ENCODE data around the gene AHCYL1. TPM values are rescaled to one million over a fixed set of nuclear protein-coding genes. Genes with fewer than 3 reads are reported as not detected.

Gene AHCYL1
- total RNA-seq, 1 experiment from 2014 or later = 92.0 TPM

- peaks cover 28 to 36% of the 10 kb centered on the region in 2 experiments for H3K4me1 ChIP-seq (ENCODE audit: control insufficient read depth in 1 of 2, insufficient read depth in 2 of 2, low read length in 2 of 2)
- H3K36me3 ChIP-seq (ENCODE audit: control insufficient read depth in 1 of 2, insufficient read depth in 2 of 2, low read length in 2 of 2) = peaks cover under 1 to 4% of the 10 kb centered on the region in 2 experiments; a peak in 2 of 4 replicates
- peak overlapping the region; percentile 49 for H3K9ac ChIP-seq (ENCODE audit: low read length)
- no peaks in the 10 kb centered on the region for H3K27me3 ChIP-seq (ENCODE audit: insufficient read depth, low read length)
- BruUV-seq (replicated peaks) = TSS peak; percentile 90
- H3K4me3 ChIP-seq (replicated peaks in 1 of 2; ENCODE audit: low read depth in 1 of 2, low read length in 2 of 2) = peak overlapping the region; percentile 0 to 39
- H2AFZ ChIP-seq (ENCODE audit: low read depth, low read length, poor library complexity, severe bottlenecking) = no peak overlapping the region
- H3K4me2 ChIP-seq (ENCODE audit: low read length) = peak overlapping the region; percentile 75
- ATAC-seq (peak; percentile 90), DNase-seq (ENCODE audit: low read depth, low spot score) (peak; percentile 73)
- peak overlapping the region; percentile 85 for H3K27ac ChIP-seq (ENCODE audit: low read depth, low read length)
- CTCF ChIA-PET = interaction anchor here (1.0 to 1.7 kb wide), 3 partner anchors 20 to 227 kb away, joined by 3 to 10 read pairs (median 3); partner anchors contain the start of gene AHCYL1
- no peaks in the 10 kb centered on the region for H3K9me3 ChIP-seq (ENCODE audit: control insufficient read depth in 1 of 2, insufficient read depth in 1 of 2, low read depth in 1 of 2, low read length in 2 of 2)
- no peaks in the 10 kb centered on the region for H3K9me2 ChIP-seq (ENCODE audit: insufficient read depth)
- peaks cover 70% of the 10 kb centered on the region for H3K79me2 ChIP-seq (ENCODE audit: insufficient read depth, low read length)
- intact Hi-C loops (cut with micrococcal nuclease) = no loop called here
- 0 out of 2 replicates have a peak, but pooled peaks cover 5% of the 10 kb centered on the region for H4K20me1 ChIP-seq (ENCODE audit: insufficient read depth)
- RAD21 ChIA-PET (ENCODE audit: low non-redundant PET in 1 of 2, low total read pairs in 2 of 2, uncharacterized antibody in 2 of 2, unreplicated experiment in 2 of 2) = interaction anchor here in 1 of 2 experiments (1.0 kb wide), 1 partner anchor 19 kb away, joined by 3 read pairs; the partner anchor contains the start of gene AHCYL1
- POLR2A ChIA-PET = interaction anchor here (2.1 kb wide), 1 partner anchor 19 kb away, joined by 10 read pairs; the partner anchor contains the start of gene AHCYL1
- TF ChIP-seq CBX3 (IDR thresholded peaks at IDR 0.05; ENCODE audit: low read depth) (peak; percentile 80), SRF (IDR thresholded peaks at IDR 0.05; ENCODE audit: low read depth) (peak; percentile 13; the same call in 1 of the 2 replicates), CEBPB (IDR thresholded peaks at IDR 0.05; ENCODE audit: low read depth) (peak; percentile 94), FOSL1 (IDR thresholded peaks at IDR 0.05; ENCODE audit: low read depth) (peak; percentile 64), MAX (IDR thresholded peaks at IDR 0.05) (peak; percentile 64), POLR2AphosphoS5 (IDR thresholded peaks at IDR 0.05; ENCODE audit: low read depth, low read length) (no peak), ATF3 (IDR thresholded peaks at IDR 0.05) (peak; percentile 82), YY1 (IDR thresholded peaks at IDR 0.05; ENCODE audit: extremely low read depth, insufficient replicate concordance, low read depth, low read length) (peak; percentile 13), EZH2phosphoT487 (IDR thresholded peaks at IDR 0.05; ENCODE audit: borderline replicate concordance) (no peak), CTCF (IDR thresholded peaks at IDR 0.05 in 2 of 3, conservative IDR thresholded peaks at IDR 0.05 in 1 of 3; ENCODE audit: borderline replicate concordance in 1 of 3, insufficient read depth in 1 of 3, low read depth in 2 of 3, low read length in 2 of 3) (no peak), EGR1 (IDR thresholded peaks at IDR 0.05; ENCODE audit: low read depth) (peak; percentile 60; the same call in 1 of the 2 replicates), POLR2A (IDR thresholded peaks at IDR 0.05; ENCODE audit: borderline replicate concordance, extremely low read depth, insufficient read depth, insufficient read length) (no peak), TCF7L2 (IDR thresholded peaks at IDR 0.05; ENCODE audit: borderline replicate concordance, extremely low read depth, insufficient read depth, insufficient read length) (no peak), REST (IDR thresholded peaks at IDR 0.05; ENCODE audit: low read depth) (no peak), EZH2 (IDR thresholded peaks at IDR 0.05) (no peak), RAD21 (IDR thresholded peaks at IDR 0.05; ENCODE audit: low read depth) (0 out of 2 replicates have a peak, but pooled peaks have one; percentile 8), SP1 (IDR thresholded peaks at IDR 0.05; ENCODE audit: low read depth) (peak; percentile 76), JUND (IDR thresholded peaks at IDR 0.05) (peak; percentile 68), SIN3A (IDR thresholded peaks at IDR 0.05; ENCODE audit: low read depth) (peak; percentile 70; the same call in 1 of the 2 replicates)
Measured at GRCh38 chr1:110003747-110004428, 19.3 kb downstream of the AHCYL1 start.
